ENCODE data around the gene SMIM32. TPM values are rescaled to one million over a fixed set of nuclear protein-coding genes. Genes with fewer than 3 reads are reported as not detected.

SMIM32 gene
- total and polyA plus RNA-seq, 4 donors: 0.02 TPM; not detected in 3

DNA sequence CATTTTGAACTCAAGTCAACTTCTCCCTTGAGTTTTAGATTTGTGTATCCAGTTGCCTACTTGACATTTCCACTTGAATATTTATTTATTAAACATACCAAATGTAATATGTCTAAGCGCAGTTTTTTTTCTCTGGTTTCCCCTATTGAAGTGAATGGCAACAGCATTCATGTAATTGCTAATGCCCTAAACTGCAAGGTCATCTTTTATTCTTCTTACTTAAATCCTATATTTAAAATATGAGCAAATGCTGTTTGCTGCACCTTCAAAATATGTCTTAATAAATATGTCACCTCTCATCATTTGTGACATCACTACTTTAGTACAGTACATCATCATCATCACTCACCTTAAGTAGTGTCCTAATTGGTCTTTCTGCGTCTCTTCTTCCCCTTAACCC lies 37.9 kb downstream of the SMIM32 start:
- 98% methylated on average over 2 of the region's 2 CpGs for WGBS
- no peaks in the 10 kb centered on the region for H3K27me3 ChIP-seq (ENCODE audit: control insufficient read depth in 4 of 4, insufficient read depth in 4 of 4, low read length in 3 of 4)
- H3K4me3 ChIP-seq (ENCODE audit: low read depth in 1 of 3, low read length in 3 of 3): no peak overlapping the region
- H3K36me3 ChIP-seq (ENCODE audit: control insufficient read depth in 4 of 4, insufficient read depth in 3 of 4, low read depth in 1 of 4, low read length in 3 of 4): peaks cover 2 to 29% (median 19%) of the 10 kb centered on the region in 4 donors
- no peak for TF ChIP-seq GABPA (IDR thresholded peaks at IDR 0.05 in 1 of 2, conservative IDR thresholded peaks at IDR 0.05 in 1 of 2)
- no peak for TF ChIP-seq EGR1 (IDR thresholded peaks at IDR 0.05; ENCODE audit: low read depth in 2 of 2)
- TF ChIP-seq, protein P1, sequence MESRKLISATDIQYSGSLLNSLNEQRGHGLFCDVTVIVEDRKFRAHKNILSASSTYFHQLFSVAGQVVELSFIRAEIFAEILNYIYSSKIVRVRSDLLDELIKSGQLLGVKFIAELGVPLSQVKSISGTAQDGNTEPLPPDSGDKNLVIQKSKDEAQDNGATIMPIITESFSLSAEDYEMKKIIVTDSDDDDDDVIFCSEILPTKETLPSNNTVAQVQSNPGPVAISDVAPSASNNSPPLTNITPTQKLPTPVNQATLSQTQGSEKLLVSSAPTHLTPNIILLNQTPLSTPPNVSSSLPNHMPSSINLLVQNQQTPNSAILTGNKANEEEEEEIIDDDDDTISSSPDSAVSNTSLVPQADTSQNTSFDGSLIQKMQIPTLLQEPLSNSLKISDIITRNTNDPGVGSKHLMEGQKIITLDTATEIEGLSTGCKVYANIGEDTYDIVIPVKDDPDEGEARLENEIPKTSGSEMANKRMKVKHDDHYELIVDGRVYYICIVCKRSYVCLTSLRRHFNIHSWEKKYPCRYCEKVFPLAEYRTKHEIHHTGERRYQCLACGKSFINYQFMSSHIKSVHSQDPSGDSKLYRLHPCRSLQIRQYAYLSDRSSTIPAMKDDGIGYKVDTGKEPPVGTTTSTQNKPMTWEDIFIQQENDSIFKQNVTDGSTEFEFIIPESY (IDR thresholded peaks at IDR 0.05): no peak
- no peak for TF ChIP-seq FOXA1 (IDR thresholded peaks at IDR 0.05)
- TF ChIP-seq RAD21 (IDR thresholded peaks at IDR 0.05): no peak
- no peak for TF ChIP-seq FOXA2 (IDR thresholded peaks at IDR 0.05)
- TF ChIP-seq, protein P2, sequence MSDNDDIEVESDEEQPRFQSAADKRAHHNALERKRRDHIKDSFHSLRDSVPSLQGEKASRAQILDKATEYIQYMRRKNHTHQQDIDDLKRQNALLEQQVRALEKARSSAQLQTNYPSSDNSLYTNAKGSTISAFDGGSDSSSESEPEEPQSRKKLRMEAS (IDR thresholded peaks at IDR 0.05): no peak
- TF ChIP-seq NR2F2 (IDR thresholded peaks at IDR 0.05): no peak
- no peak for TF ChIP-seq HNF4G (IDR thresholded peaks at IDR 0.05)
- TF ChIP-seq, protein P3, sequence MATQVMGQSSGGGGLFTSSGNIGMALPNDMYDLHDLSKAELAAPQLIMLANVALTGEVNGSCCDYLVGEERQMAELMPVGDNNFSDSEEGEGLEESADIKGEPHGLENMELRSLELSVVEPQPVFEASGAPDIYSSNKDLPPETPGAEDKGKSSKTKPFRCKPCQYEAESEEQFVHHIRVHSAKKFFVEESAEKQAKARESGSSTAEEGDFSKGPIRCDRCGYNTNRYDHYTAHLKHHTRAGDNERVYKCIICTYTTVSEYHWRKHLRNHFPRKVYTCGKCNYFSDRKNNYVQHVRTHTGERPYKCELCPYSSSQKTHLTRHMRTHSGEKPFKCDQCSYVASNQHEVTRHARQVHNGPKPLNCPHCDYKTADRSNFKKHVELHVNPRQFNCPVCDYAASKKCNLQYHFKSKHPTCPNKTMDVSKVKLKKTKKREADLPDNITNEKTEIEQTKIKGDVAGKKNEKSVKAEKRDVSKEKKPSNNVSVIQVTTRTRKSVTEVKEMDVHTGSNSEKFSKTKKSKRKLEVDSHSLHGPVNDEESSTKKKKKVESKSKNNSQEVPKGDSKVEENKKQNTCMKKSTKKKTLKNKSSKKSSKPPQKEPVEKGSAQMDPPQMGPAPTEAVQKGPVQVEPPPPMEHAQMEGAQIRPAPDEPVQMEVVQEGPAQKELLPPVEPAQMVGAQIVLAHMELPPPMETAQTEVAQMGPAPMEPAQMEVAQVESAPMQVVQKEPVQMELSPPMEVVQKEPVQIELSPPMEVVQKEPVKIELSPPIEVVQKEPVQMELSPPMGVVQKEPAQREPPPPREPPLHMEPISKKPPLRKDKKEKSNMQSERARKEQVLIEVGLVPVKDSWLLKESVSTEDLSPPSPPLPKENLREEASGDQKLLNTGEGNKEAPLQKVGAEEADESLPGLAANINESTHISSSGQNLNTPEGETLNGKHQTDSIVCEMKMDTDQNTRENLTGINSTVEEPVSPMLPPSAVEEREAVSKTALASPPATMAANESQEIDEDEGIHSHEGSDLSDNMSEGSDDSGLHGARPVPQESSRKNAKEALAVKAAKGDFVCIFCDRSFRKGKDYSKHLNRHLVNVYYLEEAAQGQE (IDR thresholded peaks at IDR 0.05): no peak
- no peak overlapping the region for H3K9ac ChIP-seq (ENCODE audit: low read depth in 1 of 2, low read length in 2 of 2)
- no peak overlapping the region for H3K27ac ChIP-seq (ENCODE audit: low read depth in 1 of 2, low read length in 2 of 2)
- H3K9me3 ChIP-seq (ENCODE audit: control insufficient read depth in 4 of 4, low read length in 3 of 4): no peaks in the 10 kb centered on the region
- peaks cover 2 to 19% (median 7%) of the 10 kb centered on the region in 4 donors for H3K4me1 ChIP-seq (ENCODE audit: control insufficient read depth in 4 of 4, insufficient read depth in 4 of 4, low read length in 3 of 4)
- DNase-seq (ENCODE audit: low spot score): no peak

DNA sequence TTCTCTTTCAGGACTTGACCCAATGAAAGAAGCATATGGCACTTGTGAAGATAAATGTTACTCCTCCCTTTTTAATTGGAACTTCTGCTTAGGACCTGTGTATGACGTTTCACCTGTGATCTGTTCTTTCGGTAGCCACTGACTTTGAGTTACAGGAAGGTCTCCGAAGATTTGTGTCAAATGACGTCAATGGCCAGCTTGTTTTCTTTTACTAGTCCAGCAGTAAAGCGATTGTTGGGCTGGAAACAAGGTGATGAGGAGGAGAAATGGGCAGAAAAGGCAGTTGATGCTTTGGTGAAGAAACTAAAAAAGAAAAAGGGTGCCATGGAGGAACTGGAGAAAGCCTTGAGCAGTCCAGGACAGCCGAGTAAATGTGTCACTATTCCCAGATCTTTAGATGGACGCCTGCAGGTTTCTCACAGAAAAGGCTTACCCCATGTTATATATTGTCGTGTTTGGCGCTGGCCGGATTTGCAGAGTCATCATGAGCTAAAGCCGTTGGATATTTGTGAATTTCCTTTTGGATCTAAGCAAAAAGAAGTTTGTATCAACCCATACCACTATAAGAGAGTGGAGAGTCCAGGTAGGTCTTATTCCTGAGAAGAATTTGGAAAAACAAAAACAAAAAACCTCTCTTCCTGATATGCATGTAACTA lies 39.3 kb downstream of the SMIM32 start:
- Histone ChIP-seq H3K9me3 (ENCODE audit: control insufficient read depth in 4 of 4, low read length in 3 of 4) (no peaks in the 10 kb centered on the region), H3K4me3 (ENCODE audit: low read depth in 1 of 3, low read length in 3 of 3) (no peak overlapping the region), H3K36me3 (ENCODE audit: control insufficient read depth in 4 of 4, insufficient read depth in 3 of 4, low read depth in 1 of 4, low read length in 3 of 4) (peaks cover 2 to 29% (median 19%) of the 10 kb centered on the region in 4 donors), H3K27ac (ENCODE audit: low read depth in 1 of 2, low read length in 2 of 2) (no peak overlapping the region), H3K4me1 (ENCODE audit: control insufficient read depth in 4 of 4, insufficient read depth in 4 of 4, low read length in 3 of 4) (peaks cover 2 to 26% (median 8%) of the 10 kb centered on the region in 4 donors), H3K27me3 (ENCODE audit: control insufficient read depth in 4 of 4, insufficient read depth in 4 of 4, low read length in 3 of 4) (no peaks in the 10 kb centered on the region), H3K9ac (ENCODE audit: low read depth in 1 of 2, low read length in 2 of 2) (no peak overlapping the region)
- no peak for DNase-seq (ENCODE audit: low spot score)
- no peak for TF ChIP-seq NR2F2 (IDR thresholded peaks at IDR 0.05)
- no peak for TF ChIP-seq HNF4G (IDR thresholded peaks at IDR 0.05)
- TF ChIP-seq SP1 (IDR thresholded peaks at IDR 0.05): no peak
- TF ChIP-seq TAF1 (conservative IDR thresholded peaks at IDR 0.05): no peak
- no peak for TF ChIP-seq RXRA (IDR thresholded peaks at IDR 0.05)
- TF ChIP-seq, protein P1 (IDR thresholded peaks at IDR 0.05): no peak
- no peak for TF ChIP-seq EGR1 (IDR thresholded peaks at IDR 0.05; ENCODE audit: low read depth in 2 of 2)
- TF ChIP-seq JUND (IDR thresholded peaks at IDR 0.05): no peak
- 97% methylated on average over 11 of the region's 11 CpGs for WGBS
